Endothelial cell of umbilical vein (primary cell): ENCODE measurements around the gene TMEM132A. TPM values are rescaled to one million over a fixed set of nuclear protein-coding genes. Genes with fewer than 3 reads are reported as not detected.

Experiments used
- BruUV-seq: library from RNA; stranded (reverse); fragments of 400-500 nt; replicated peaks from 2 replicates; lab custom pipeline; 2021; lab: Mats Ljungman, UMichigan
- CTCF ChIA-PET: fragments of 300-600, 350-600 bp; sonication (Branson Sonifier 250); formaldehyde crosslinking; loops from one replicate; lab custom pipeline; 2021; ENCODE audit warnings: antibody characterized with exemption, inconsistent platforms; lab: Charles Lee
- POLR2A ChIA-PET: fragments of 300-600, 350-600 bp; sonication (Branson Sonifier 250); formaldehyde crosslinking; loops from one replicate; lab custom pipeline; 2021; ENCODE audit warnings: antibody characterized with exemption, inconsistent platforms; lab: Charles Lee
- DNase-seq: peaks from one replicate; pipeline ENCODE4 v3.0.0-alpha.2; 2011; ENCODE audit warnings: low read depth, low spot score
- FAIRE-seq: peaks from 2 replicates; lab custom pipeline; 2011; peaks lifted over from hg19 to GRCh38; lab: Jason Lieb, UNC
- H2AFZ ChIP-seq: 2 replicates; pipeline ENCODE4 v1.6.0; 2012; ENCODE audit warnings: low read depth, low read length, control low read depth, inconsistent platforms
- H3K27ac ChIP-seq: 2 replicates; pipeline ENCODE4 v1.5.1; 2011; ENCODE audit warnings: low read depth, mild to moderate bottlenecking, control low read depth, low read length, moderate library complexity; ENCODE audit not compliant: insufficient read depth
- H3K27me3 ChIP-seq, 2 experiments: 2 replicates each; pipeline versions ENCODE4 v1.6.0 to v1.6.1; 2011; ENCODE audit warnings: low read length in 2 of 2, mixed read lengths in 1 of 2; ENCODE audit not compliant: control insufficient read depth in 2 of 2, insufficient read depth in 2 of 2
- H3K36me3 ChIP-seq, 2 experiments: 2 replicates in 1 of 2; 3 replicates in 1 of 2; pipeline ENCODE4 v1.5.1; 2011; ENCODE audit warnings: low read length in 2 of 2, mild to moderate bottlenecking in 1 of 2, moderate library complexity in 1 of 2; ENCODE audit not compliant: control insufficient read depth in 2 of 2, insufficient read depth in 2 of 2; ENCODE audit errors: extremely low read depth in 1 of 2
- H3K4me1 ChIP-seq: 3 replicates; pipeline ENCODE4 v1.5.1; 2011; ENCODE audit warnings: mild to moderate bottlenecking, low read length; ENCODE audit not compliant: control insufficient read depth, insufficient read depth; ENCODE audit errors: extremely low read depth
- H3K4me2 ChIP-seq: 2 replicates; pipeline ENCODE4 v1.6.1; 2011; ENCODE audit warnings: low read length, control low read depth, mixed read lengths; ENCODE audit not compliant: insufficient read depth
- H3K4me3 ChIP-seq, 3 experiments: fragments of 200-600 bp in 1 of 3; sonication (generic), shearing (Covaris generic) in 1 of 3; replicated peaks in 1 of 3; 2 replicates each; pipeline ENCODE4 v1.5.1; 2011 to 2016; ENCODE audit warnings: control low read depth in 3 of 3, low read length in 3 of 3, mild to moderate bottlenecking in 2 of 3, inconsistent platforms in 1 of 3, low read depth in 1 of 3, moderate library complexity in 1 of 3; ENCODE audit not compliant: insufficient read depth in 1 of 3
- H3K79me2 ChIP-seq: 2 replicates; pipeline ENCODE4 v1.6.0; 2012; ENCODE audit warnings: low read length, inconsistent platforms; ENCODE audit not compliant: control insufficient read depth, insufficient read depth
- H3K9ac ChIP-seq: replicated peaks from 2 replicates; pipeline ENCODE3; 2011; ENCODE audit warnings: low read length, control low read depth; ENCODE audit not compliant: insufficient read depth; ENCODE audit errors: extremely low read depth
- H3K9me1 ChIP-seq: replicated peaks from 3 replicates; pipeline ENCODE4 v1.6.0; 2011; ENCODE audit warnings: mild to moderate bottlenecking, low read length; ENCODE audit not compliant: control insufficient read depth, insufficient read depth; ENCODE audit errors: extremely low read depth
- H3K9me3 ChIP-seq: replicated peaks from 2 replicates; pipeline ENCODE4 v1.5.1; 2012; ENCODE audit warnings: low read length, inconsistent platforms; ENCODE audit not compliant: control insufficient read depth, insufficient read depth
- H4K20me1 ChIP-seq: replicated peaks from 2 replicates; pipeline ENCODE3; 2011; ENCODE audit warnings: mild to moderate bottlenecking, low read length; ENCODE audit not compliant: control insufficient read depth, insufficient read depth; ENCODE audit errors: extremely low read depth
- CTCF ChIP-seq, 2 donors: IDR thresholded peaks; 1 replicate in 1 of 2; 2 replicates in 1 of 2; pipeline ENCODE4 v1.5.1; 2011; ENCODE audit warnings: low read length in 2 of 2, mild to moderate bottlenecking in 2 of 2, moderate library complexity in 2 of 2, control low read depth in 1 of 2, inconsistent platforms in 1 of 2, low read depth in 1 of 2; ENCODE audit not compliant: insufficient read depth in 1 of 2; ENCODE audit errors: extremely low read depth in 1 of 2
- EZH2 ChIP-seq: IDR thresholded peaks from 2 replicates; pipeline ENCODE4 v1.6.1; 2012; ENCODE audit warnings: borderline replicate concordance, low read depth, mild to moderate bottlenecking, moderate library complexity, low read length, inconsistent platforms; ENCODE audit not compliant: severe bottlenecking
- FOS ChIP-seq: IDR thresholded peaks from 2 replicates; pipeline ENCODE4 v1.6.1; 2011; ENCODE audit warnings: mild to moderate bottlenecking, low read length, moderate library complexity, borderline replicate concordance; ENCODE audit not compliant: insufficient read depth
- GATA2 ChIP-seq: IDR thresholded peaks from 2 replicates; pipeline ENCODE4 v1.7.0; 2011; ENCODE audit warnings: low read depth, mild to moderate bottlenecking, moderate library complexity, mixed read lengths, low read length; ENCODE audit not compliant: insufficient read length, insufficient read depth
- JUN ChIP-seq: IDR thresholded peaks from 2 replicates; pipeline ENCODE4 v1.6.1; 2011; ENCODE audit warnings: borderline replicate concordance, low read depth; ENCODE audit not compliant: insufficient read length, insufficient read depth
- MAX ChIP-seq: IDR thresholded peaks from 2 replicates; pipeline ENCODE4 v1.6.1; 2011; ENCODE audit not compliant: insufficient read depth, insufficient read length
- MYC ChIP-seq: IDR thresholded peaks from one replicate; pipeline ENCODE4 v1.6.1; 2011; ENCODE audit warnings: mild to moderate bottlenecking, low read depth, low read length
- POLR2A ChIP-seq: IDR thresholded peaks from 2 replicates; pipeline ENCODE4 v1.6.1; 2012; ENCODE audit warnings: low read depth, mild to moderate bottlenecking, control low read depth, low read length
- POLR2AphosphoS5 ChIP-seq: IDR thresholded peaks from 2 replicates; pipeline ENCODE4 v1.6.1; 2012; ENCODE audit warnings: low read depth, mild to moderate bottlenecking, control low read depth, low read length, moderate library complexity; ENCODE audit not compliant: insufficient read depth
- dilution Hi-C: fragments of 300-500 bp; cut with MboI; formaldehyde crosslinking; loops from one replicate; pipeline ENCODE4 v1.15.0; 2019; ENCODE audit warnings: low sequenced_read_pairs; ENCODE audit not compliant: extremely low pct_ligation_motif_present
- intact Hi-C: fragments of 100-400 bp; cut with micrococcal nuclease; formaldehyde crosslinking; loops from one replicate; pipeline ENCODE4 v1.10.0; 2022
- polyA plus RNA-seq, 4 experiments: library from polyadenylated mRNA; depleted of rRNA in 3 of 4; stranded (reverse) in 3 of 4; unstranded in 1 of 4; fragments of >200 nt; gene quantifications; 2 replicates each; pipeline versions ENCODE4 v1.2.1 to v1.2.3, GENCODE V29; 2011 to 2012; ENCODE audit warnings: missing spikeins in 1 of 4
- total RNA-seq: library from RNA; stranded (reverse); gene quantifications from 2 replicates; pipeline ENCODE4 v1.2.3, GENCODE V29; 2021

The TMEM132A gene
- total and polyA plus RNA-seq, 2 donors (not counting 3 experiments of a cell fraction or from before 2014, with no cell fraction given), result 74.3 to 106 TPM

GRCh38 chr11:60878245-60879101 lies 45.8 kb upstream of the TMEM132A start:
- FAIRE-seq, result no peak
- no peaks in the 10 kb centered on the region for H3K79me2 ChIP-seq
- no peak for DNase-seq
- H3K9me3 ChIP-seq, result no peaks in the 10 kb centered on the region
- H3K4me2 ChIP-seq, result no peak overlapping the region
- TF ChIP-seq POLR2AphosphoS5 (no peak), FOS (no peak), POLR2A (no peak), MYC (no peak), GATA2 (no peak), JUN (no peak), EZH2 (no peak), CTCF (IDR thresholded peaks at IDR 0.05; ENCODE audit: extremely low read depth in 1 of 2, insufficient read depth in 1 of 2, low read depth in 1 of 2, low read length in 2 of 2) (no peak), MAX (no peak)
- no peak overlapping the region for H3K27ac ChIP-seq
- no peaks in the 10 kb centered on the region for H4K20me1 ChIP-seq
- CTCF ChIA-PET, result interaction anchor here (0.7 to 1.7 kb wide), 2 partner anchors 9 to 21 kb away, joined by 3 to 8 read pairs; no protein-coding TSS in a partner anchor
- POLR2A ChIA-PET, result no interaction called here
- no peaks in the 10 kb centered on the region for H3K4me1 ChIP-seq
- BruUV-seq, result no TSS peak
- H3K27me3 ChIP-seq, result no peaks in the 10 kb centered on the region
- no peak overlapping the region for H3K9ac ChIP-seq
- no peaks in the 10 kb centered on the region for H3K36me3 ChIP-seq
- no peaks in the 10 kb centered on the region for H3K9me1 ChIP-seq
- intact Hi-C loops (no loop called here), dilution Hi-C loops (no loop called here)
- H3K4me3 ChIP-seq, result no peak overlapping the region
- no peak overlapping the region for H2AFZ ChIP-seq
